ENCODE results near the gene STX11.

DNA sequence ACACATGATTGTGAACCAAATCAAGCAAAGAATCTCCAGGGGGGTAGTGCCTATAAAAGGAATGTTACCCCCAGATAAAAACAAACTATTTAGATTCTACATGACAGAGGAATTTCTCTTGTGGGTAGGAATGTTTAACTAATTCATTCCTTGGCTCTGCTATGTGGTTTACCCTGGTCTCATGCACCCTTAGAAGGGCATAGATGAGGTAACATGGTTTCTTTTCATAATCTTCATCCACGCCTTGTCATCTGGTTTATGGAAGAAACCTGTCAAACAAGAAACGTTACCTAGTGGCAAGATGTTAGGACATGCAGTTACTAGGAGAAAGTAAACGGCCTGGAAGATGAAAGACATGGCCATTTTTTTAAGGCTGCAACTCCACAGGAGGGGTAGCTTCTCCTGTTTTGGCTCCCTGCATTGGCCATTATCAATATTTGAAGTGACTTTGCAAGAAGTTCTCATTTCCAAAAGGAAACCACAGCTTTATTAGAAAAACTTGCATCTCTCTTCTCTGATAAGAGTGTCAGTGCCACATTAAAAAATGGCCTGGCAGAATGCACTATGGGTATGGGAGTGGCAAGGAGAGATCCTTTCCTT lies 45.5 kb downstream of the STX11 start:
- TF ChIP-seq, protein P1, sequence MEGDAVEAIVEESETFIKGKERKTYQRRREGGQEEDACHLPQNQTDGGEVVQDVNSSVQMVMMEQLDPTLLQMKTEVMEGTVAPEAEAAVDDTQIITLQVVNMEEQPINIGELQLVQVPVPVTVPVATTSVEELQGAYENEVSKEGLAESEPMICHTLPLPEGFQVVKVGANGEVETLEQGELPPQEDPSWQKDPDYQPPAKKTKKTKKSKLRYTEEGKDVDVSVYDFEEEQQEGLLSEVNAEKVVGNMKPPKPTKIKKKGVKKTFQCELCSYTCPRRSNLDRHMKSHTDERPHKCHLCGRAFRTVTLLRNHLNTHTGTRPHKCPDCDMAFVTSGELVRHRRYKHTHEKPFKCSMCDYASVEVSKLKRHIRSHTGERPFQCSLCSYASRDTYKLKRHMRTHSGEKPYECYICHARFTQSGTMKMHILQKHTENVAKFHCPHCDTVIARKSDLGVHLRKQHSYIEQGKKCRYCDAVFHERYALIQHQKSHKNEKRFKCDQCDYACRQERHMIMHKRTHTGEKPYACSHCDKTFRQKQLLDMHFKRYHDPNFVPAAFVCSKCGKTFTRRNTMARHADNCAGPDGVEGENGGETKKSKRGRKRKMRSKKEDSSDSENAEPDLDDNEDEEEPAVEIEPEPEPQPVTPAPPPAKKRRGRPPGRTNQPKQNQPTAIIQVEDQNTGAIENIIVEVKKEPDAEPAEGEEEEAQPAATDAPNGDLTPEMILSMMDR (IDR thresholded peaks at IDR 0.05; ENCODE audit: insufficient read depth, low read length, poor library complexity, severe bottlenecking) = no peak
- TF ChIP-seq EZH2phosphoT487 (conservative IDR thresholded peaks at IDR 0.05; ENCODE audit: low read length) = no peak

All from SU-DHL-6 (cell line).